ENCODE measurements around the gene LRRC40.

- TF ChIP-seq EZH2 (IDR thresholded peaks at IDR 0.05; ENCODE audit: borderline replicate concordance, low read depth, low read length, poor library complexity, severe bottlenecking) (no peak), CTCF (conservative IDR thresholded peaks at IDR 0.05; ENCODE audit: low read depth, low read length) (no peak)
Measured at GRCh38 chr1:70134148-70134547, 71.2 kb downstream of the LRRC40 start.

Measured in A673 (cell line).